ENCODE results near the gene ATP2B3. TPM values are rescaled to one million over a fixed set of nuclear protein-coding genes. Genes with fewer than 3 reads are reported as not detected.

Gene ATP2B3
- total RNA-seq, 1 experiment from 2014 or later = not detected

DNA sequence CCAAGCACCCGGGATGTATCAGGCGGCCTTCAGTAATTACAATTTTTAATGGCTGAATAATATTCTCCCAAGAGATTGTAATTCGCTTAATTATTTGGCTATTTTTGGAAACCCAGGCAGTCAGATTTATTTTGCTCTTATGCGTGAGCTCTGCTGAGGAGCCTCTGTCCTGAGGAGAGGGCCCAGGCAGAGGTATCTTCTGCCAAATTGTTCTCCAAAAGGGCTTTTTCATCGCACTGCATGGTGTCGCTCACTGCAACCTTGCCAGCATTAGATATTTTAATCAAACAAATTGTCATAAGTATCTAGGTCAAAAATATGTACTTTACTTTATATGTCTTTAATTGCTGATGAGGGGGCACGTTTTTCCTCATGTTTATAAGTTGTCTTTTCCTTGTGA, 5.8 kb downstream of the ATP2B3 start:
- DNase-seq (ENCODE audit: low read depth) = no peak
- in situ Hi-C loops (cut with HindIII; ENCODE audit: low pct_unique_long_range_greater_than_20kb, low sequenced_read_pairs) = no loop called here

DNA sequence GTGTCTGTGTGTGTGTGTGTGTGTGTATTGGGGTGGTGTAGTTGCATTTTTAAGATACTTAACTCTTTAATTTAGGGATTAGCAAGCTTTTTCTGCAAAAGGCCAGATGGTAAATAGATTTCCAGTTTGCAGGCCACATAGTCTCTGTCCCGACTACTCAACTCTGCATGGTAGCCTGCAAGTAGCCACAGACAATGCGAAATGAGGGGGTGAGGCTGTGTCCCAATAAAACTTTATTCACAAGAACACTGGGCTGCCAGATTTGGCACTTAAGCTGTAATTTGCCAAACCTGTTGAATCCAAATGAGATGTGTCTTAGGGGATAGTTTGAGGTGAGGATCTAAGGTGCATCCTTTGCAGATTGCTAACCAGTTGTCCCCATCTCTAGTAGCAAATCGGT, 6.8 kb downstream of the ATP2B3 start:
- in situ Hi-C loops (cut with HindIII; ENCODE audit: low pct_unique_long_range_greater_than_20kb, low sequenced_read_pairs) = no loop called here

GRCh38 chrX:153525451-153525850, 8.0 kb downstream of the ATP2B3 start:
- in situ Hi-C loops (cut with HindIII; ENCODE audit: low pct_unique_long_range_greater_than_20kb, low sequenced_read_pairs) = no loop called here

More for the DNA sequence above, 6.8 kb downstream of the ATP2B3 start:
- no peak for DNase-seq (ENCODE audit: low read depth)

GRCh38 chrX:153526042-153526441, 8.6 kb downstream of the ATP2B3 start:
- no peak for DNase-seq (ENCODE audit: low read depth)
- in situ Hi-C loops (cut with HindIII; ENCODE audit: low pct_unique_long_range_greater_than_20kb, low sequenced_read_pairs) = no loop called here

More at GRCh38 chrX:153525451-153525850, 8.0 kb downstream of the ATP2B3 start:
- no peak for DNase-seq (ENCODE audit: low read depth)

DNA sequence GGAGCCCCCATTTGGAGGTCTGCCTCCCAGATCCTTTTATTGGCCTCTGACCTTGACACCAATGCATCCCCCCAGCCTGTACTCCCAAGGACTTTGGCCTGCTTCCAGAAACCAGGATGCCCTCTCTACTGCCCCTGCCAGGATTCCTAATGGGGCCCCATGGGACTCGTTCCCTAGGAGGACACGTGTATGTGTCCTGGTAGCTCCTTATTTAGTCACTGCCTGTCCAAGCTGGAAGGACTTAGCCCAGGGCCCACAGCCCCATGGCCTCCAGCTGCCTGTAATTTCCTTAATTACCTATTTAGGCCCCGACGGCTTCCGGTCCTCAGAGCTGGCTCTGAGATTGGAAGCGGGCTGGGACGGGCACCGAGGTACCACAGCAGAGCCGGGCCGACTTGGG, 9.4 kb downstream of the ATP2B3 start:
- no peak for DNase-seq (ENCODE audit: low read depth)
- in situ Hi-C loops (cut with HindIII; ENCODE audit: low pct_unique_long_range_greater_than_20kb, low sequenced_read_pairs) = no loop called here

- no peak for DNase-seq (ENCODE audit: low read depth)
- in situ Hi-C loops (cut with HindIII; ENCODE audit: low pct_unique_long_range_greater_than_20kb, low sequenced_read_pairs) = no loop called here
These were observed 9.8 kb downstream of the ATP2B3 start for GRCh38 chrX:153527208-153527607.

DNA sequence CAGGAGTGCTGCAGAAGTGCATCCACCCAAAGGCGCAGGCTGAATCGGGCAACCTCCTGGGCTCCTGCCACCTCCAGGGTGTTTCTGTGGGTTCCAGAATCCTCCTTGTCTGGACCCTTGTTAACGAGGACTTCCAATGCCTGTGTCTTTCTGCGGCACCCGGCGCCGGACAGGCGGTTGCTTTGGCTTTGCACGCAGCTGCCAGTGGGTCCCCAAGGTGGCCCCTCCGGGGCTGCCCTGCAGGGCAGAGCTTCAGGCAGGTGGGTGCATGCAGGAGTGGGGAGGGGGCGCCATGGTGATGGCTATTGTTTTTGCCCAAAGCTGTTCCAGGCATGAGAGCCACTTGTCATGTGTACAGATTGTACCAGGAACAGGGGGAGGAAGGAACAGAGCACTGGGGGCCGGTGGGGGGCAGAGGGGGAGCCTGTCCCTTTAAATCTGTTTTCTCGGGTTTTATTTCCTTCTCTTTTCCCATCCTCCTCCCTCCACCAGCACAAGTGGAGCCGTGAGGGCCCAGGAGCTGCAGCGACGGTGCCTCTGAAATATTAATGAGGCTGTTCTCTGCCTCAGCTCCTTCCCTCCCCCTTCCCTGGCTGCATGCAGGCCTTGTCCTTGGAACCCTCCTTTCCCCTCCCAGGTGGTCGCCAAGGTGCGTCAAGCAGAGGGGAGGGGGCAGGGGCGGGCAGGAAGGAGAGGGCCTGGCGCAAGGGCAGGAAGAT, 13.1 kb downstream of the ATP2B3 start:
- DNase-seq (ENCODE audit: low read depth) = no peak
- in situ Hi-C loops (cut with HindIII; ENCODE audit: low pct_unique_long_range_greater_than_20kb, low sequenced_read_pairs) = no loop called here

GRCh38 chrX:153533091-153533490, 15.6 kb downstream of the ATP2B3 start:
- no peak for DNase-seq (ENCODE audit: low read depth)
- in situ Hi-C loops (cut with HindIII; ENCODE audit: low pct_unique_long_range_greater_than_20kb, low sequenced_read_pairs) = no loop called here

DNA sequence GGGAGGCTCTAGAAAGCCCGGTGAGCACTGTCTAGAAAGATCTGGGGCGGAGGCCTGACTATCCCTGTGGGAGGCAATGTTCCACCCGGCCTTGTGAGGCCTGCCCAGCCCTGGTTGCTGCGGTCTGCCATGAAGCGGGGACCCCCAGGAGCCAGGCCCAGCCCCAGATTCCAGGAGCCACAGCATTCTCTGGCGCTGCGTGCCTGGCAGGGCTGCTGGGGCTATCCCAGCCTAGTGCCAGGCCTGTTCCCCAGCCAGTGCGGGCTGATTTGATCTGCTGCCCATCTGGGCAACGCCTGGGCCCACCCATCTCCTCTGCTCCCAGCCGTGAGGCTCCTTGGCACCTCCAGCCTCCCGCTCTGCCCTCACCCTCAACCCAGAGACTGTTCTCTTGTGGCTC, 19.6 kb downstream of the ATP2B3 start:
- in situ Hi-C loops (cut with HindIII; ENCODE audit: low pct_unique_long_range_greater_than_20kb, low sequenced_read_pairs) = no loop called here
- DNase-seq (ENCODE audit: low read depth) = no peak

GRCh38 chrX:153537526-153538295, 20.3 kb downstream of the ATP2B3 start:
- in situ Hi-C loops (cut with HindIII; ENCODE audit: low pct_unique_long_range_greater_than_20kb, low sequenced_read_pairs) = no loop called here
- DNase-seq (ENCODE audit: low read depth) = no peak

DNA sequence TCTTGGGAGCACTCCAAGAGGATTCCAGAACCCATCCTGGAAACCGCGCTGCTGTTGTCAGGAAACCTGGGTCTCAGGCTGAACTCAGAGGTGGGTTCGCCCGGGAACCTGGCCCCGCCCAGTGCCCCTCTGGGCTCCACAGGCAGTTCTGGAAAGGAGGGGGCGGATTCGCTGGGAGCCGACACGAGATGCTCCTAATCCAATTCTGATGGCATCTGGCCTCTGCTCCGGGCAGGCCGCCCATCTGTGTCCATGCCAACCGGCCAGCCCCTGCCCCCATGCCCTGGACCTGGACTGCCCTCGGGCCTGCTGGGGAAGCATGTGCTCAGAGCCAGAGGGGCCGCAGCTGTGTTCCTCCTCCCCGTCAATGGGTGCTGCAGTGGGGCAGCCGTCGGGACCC, 21.0 kb downstream of the ATP2B3 start:
- DNase-seq (ENCODE audit: low read depth) = no peak
- in situ Hi-C loops (cut with HindIII; ENCODE audit: low pct_unique_long_range_greater_than_20kb, low sequenced_read_pairs) = no loop called here

DNA sequence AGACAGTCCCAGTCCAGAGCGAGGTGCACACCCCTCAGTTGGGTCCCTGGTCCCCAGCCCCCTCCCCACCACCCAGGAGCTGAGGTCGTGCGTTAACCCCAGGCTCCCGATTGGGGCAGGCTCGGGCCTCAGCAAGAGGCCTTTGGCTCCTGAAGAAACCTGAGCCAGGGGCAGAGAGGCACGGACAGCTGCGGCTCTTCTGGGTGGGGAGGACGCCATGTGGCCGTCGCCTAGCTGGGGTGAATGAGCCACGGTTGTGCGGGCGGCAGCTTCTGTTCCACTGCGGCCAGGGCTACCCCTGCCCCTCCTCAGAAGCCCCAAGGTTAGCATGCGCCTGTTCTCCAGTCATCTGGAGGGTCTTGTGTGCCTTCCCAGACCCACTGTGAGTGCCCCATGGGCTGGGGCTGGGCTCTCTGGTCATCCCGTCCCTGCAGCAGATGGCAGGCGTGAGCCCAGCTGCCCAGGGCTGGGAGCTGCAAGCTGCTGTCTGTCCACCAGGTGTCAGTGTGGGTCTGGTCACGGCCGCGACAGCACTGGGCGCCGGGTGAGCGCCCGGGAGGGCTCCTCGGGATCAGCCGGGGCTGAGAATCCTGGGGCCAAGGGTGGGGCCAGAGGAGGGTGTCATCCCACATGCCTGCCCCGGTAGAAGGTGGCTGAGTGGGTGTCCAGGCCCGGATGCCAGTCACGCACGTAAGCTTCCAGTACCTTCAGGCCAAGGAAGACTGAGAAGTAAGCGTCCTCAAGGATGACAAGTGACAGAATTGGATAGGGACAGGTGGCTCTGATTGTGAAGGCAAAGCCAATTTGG, 21.9 kb downstream of the ATP2B3 start:
- peak; percentile 46 for DNase-seq (ENCODE audit: low read depth)

DNA sequence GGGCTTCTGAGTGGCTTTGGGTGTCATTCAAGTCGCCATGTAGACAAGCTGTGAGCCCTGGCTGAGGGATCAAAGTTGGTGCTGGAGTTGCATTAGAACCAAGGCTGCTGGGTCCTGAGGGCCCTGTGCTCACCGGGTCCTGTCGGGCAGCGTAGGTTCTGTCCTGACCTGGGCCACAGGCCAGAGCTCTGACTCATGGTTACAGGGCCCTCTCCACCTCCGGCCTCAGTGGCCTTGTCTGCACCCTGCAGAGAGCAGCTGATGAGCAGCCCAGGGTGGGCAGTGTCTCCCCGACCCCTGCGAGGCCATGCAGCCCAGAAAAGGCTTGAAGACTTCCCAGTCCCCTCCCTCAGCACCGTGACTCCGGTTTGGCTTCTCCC, 22.5 kb downstream of the ATP2B3 start:
- in situ Hi-C loops (cut with HindIII; ENCODE audit: low pct_unique_long_range_greater_than_20kb, low sequenced_read_pairs) = no loop called here
- no peak for DNase-seq (ENCODE audit: low read depth)

More for the DNA sequence above, 21.9 kb downstream of the ATP2B3 start:
- in situ Hi-C loops (cut with HindIII; ENCODE audit: low pct_unique_long_range_greater_than_20kb, low sequenced_read_pairs) = no loop called here

GRCh38 chrX:153544727-153545126, 27.3 kb downstream of the ATP2B3 start:
- DNase-seq (ENCODE audit: low read depth) = no peak
- in situ Hi-C loops (cut with HindIII; ENCODE audit: low pct_unique_long_range_greater_than_20kb, low sequenced_read_pairs) = no loop called here

- in situ Hi-C loops (cut with HindIII; ENCODE audit: low pct_unique_long_range_greater_than_20kb, low sequenced_read_pairs) = no loop called here
- no peak for DNase-seq (ENCODE audit: low read depth)
These were observed 28.9 kb downstream of the ATP2B3 start for GRCh38 chrX:153546386-153546785.

GRCh38 chrX:153547195-153547594, 29.8 kb downstream of the ATP2B3 start:
- in situ Hi-C loops (cut with HindIII; ENCODE audit: low pct_unique_long_range_greater_than_20kb, low sequenced_read_pairs) = no loop called here
- DNase-seq (ENCODE audit: low read depth) = no peak

DNA sequence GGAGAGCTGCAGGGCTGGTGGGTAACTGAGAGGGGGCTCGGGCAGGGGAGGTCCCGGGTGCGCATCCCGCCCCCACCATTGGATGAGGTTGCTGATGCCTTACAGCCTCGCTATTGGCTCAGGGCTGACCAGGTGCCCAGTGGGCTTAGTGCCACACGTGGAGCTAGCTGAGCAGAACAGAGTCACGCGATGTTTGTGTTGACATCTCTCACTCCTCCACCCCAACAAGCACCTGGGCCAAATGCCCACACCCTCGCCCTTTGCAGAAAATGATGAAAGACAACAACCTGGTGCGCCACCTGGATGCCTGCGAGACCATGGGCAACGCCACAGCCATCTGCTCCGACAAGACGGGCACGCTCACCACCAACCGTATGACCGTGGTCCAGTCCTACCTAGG, 31.8 kb downstream of the ATP2B3 start:
- in situ Hi-C loops (cut with HindIII; ENCODE audit: low pct_unique_long_range_greater_than_20kb, low sequenced_read_pairs) = no loop called here
- DNase-seq (ENCODE audit: low read depth) = no peak

DNA sequence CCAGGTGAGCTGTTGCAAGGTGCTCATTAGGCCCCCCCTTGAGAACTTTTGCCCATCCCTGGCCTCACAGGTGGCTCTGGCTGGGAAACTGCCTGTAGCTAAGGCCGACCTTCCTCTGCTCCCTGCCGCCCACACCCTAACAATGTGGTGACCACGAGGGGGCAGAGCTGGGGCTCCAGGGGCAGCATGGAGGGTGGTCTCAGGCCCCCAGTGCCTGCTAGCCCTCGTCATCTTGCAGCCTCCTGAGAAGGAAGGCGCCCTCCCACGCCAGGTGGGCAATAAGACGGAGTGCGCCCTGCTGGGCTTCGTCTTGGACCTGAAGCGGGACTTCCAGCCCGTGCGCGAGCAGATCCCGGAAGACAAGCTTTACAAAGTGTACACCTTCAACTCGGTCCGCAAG, 32.4 kb downstream of the ATP2B3 start:
- DNase-seq (ENCODE audit: low read depth) = no peak
- in situ Hi-C loops (cut with HindIII; ENCODE audit: low pct_unique_long_range_greater_than_20kb, low sequenced_read_pairs) = no loop called here

GRCh38 chrX:153551135-153551534, 33.7 kb downstream of the ATP2B3 start:
- in situ Hi-C loops (cut with HindIII; ENCODE audit: low pct_unique_long_range_greater_than_20kb, low sequenced_read_pairs) = no loop called here
- no peak for DNase-seq (ENCODE audit: low read depth)

All from Caki2 (cell line).